Measurements from ENCODE around the gene CCDC148. TPM values are rescaled to one million over a fixed set of nuclear protein-coding genes. Genes with fewer than 3 reads are reported as not detected.

The CCDC148 gene
- total and polyA plus RNA-seq, 8 donors, result 0.64 to 6.0 (median 3.5) TPM

DNA sequence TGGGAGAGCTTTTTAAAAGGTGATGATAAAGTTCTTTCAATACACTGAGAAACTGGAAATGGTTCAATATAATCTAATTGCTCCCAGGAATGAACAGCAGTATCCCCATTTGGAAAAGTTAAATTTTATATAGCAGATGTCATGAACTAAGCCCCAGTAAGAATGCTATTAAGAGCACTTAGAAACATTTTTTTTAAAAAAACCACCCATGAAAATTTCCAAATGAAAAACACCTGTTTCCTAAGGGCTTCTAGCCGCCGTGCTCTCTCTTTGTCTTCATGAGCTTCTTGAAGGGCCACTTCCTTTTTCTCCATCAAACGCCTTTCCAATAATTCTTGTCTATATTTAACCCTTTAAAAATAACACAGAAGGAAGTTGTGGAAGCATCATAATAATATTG, 277.9 kb downstream of the CCDC148 start:
- H3K9me3 ChIP-seq, result no peaks in the 10 kb centered on the region
- no peaks in the 10 kb centered on the region for H3K27me3 ChIP-seq
- intact Hi-C loops (cut with DNase I), result no loop called here
- no peak overlapping the region for H3K4me3 ChIP-seq
- H3K27ac ChIP-seq, result no peak overlapping the region
- DNase-seq (no peak), ATAC-seq (no peak)
- no peaks in the 10 kb centered on the region for H3K36me3 ChIP-seq
- H3K4me1 ChIP-seq, result peaks cover 0 to 5% of the 10 kb centered on the region in 2 donors
- TF ChIP-seq, protein P1, sequence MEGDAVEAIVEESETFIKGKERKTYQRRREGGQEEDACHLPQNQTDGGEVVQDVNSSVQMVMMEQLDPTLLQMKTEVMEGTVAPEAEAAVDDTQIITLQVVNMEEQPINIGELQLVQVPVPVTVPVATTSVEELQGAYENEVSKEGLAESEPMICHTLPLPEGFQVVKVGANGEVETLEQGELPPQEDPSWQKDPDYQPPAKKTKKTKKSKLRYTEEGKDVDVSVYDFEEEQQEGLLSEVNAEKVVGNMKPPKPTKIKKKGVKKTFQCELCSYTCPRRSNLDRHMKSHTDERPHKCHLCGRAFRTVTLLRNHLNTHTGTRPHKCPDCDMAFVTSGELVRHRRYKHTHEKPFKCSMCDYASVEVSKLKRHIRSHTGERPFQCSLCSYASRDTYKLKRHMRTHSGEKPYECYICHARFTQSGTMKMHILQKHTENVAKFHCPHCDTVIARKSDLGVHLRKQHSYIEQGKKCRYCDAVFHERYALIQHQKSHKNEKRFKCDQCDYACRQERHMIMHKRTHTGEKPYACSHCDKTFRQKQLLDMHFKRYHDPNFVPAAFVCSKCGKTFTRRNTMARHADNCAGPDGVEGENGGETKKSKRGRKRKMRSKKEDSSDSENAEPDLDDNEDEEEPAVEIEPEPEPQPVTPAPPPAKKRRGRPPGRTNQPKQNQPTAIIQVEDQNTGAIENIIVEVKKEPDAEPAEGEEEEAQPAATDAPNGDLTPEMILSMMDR (IDR thresholded peaks at IDR 0.05), result no peak

DNA sequence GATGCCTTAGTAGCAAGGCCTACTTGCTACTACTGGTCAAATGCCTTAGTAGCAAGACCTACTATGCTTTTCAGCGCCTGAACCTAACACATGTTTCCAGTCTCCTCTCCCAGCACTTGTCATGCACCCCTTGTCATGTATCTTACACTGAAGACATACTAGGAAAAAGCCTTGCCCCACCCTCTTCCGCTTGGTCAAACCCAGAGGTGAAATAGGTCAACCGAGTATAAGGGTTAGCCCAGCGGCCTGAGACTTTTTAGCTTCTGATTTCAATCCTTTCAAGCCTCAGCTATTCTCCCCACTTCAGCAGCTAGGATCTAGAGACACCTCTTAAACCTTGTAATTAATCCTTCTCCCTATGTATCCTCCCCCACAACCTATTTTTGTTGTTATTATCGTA, 281.6 kb downstream of the CCDC148 start:
- Histone ChIP-seq H3K9me3 (no peaks in the 10 kb centered on the region), H3K4me3 (no peak overlapping the region), H3K27ac (peak overlapping the region in 1 of 2 donors; percentile 48), H3K27me3 (no peaks in the 10 kb centered on the region), H3K4me1 (peaks cover 0 to 5% of the 10 kb centered on the region in 2 donors), H3K36me3 (no peaks in the 10 kb centered on the region)
- intact Hi-C loops (cut with DNase I), result no loop called here
- ATAC-seq (no peak), DNase-seq (no peak)
- TF ChIP-seq, protein P1 (IDR thresholded peaks at IDR 0.05), result no peak

DNA sequence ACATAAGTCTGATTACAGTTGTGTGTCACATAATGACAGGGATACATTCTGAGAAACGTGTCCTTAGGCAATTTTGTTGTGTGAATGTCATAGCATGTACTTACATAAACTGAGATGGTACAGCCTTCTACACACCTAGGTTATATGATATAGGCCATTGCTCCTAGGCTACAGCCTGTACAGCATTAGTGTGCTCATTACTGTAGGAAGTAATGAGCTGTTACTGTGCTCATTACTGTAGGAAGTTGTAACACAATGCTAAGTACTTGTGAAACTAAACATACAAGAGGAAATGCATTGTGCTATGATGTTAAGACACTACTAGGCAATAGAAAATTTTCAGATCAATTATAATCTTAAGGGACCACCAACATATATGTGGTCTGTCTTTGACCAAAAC, 282.1 kb downstream of the CCDC148 start:
- TF ChIP-seq, protein P1 (IDR thresholded peaks at IDR 0.05), result no peak
- peaks cover 0 to 5% of the 10 kb centered on the region in 2 donors for H3K4me1 ChIP-seq
- intact Hi-C loops (cut with DNase I), result no loop called here

DNA sequence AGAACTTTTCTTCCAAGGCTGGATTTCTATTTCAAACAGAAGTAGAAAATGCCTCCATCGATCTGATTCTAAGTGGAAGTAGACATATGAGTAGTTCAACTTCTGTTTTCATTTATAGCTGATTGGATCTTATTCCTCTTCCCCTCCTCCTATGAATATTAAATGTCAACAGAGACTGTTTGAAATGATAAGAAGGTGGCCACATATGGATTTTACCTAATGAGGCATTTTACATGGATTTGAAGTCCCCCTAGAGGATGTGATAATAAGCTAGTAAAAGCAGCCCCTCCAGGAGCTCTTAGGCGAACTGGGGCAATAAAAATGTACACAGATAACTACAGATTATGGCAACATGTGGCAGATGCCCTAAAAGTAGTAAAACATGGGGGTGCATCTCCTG, 283.8 kb downstream of the CCDC148 start:
- intact Hi-C loops (cut with DNase I), result no loop called here
- peaks cover 0 to 5% of the 10 kb centered on the region in 2 donors for H3K4me1 ChIP-seq
- no peak overlapping the region for H3K4me3 ChIP-seq
- ATAC-seq, result no peak
- no peaks in the 10 kb centered on the region for H3K27me3 ChIP-seq
- no peak for DNase-seq
- no peaks in the 10 kb centered on the region for H3K9me3 ChIP-seq
- TF ChIP-seq, protein P1 (IDR thresholded peaks at IDR 0.05), result no peak
- H3K36me3 ChIP-seq, result no peaks in the 10 kb centered on the region
- no peak overlapping the region for H3K27ac ChIP-seq

More for the DNA sequence above, 282.1 kb downstream of the CCDC148 start:
- H3K36me3 ChIP-seq, result no peaks in the 10 kb centered on the region
- peak overlapping the region in 1 of 2 donors; percentile 48 for H3K27ac ChIP-seq
- ATAC-seq, result no peak
- DNase-seq, result no peak
- H3K4me3 ChIP-seq, result no peak overlapping the region
- H3K27me3 ChIP-seq, result no peaks in the 10 kb centered on the region
- no peaks in the 10 kb centered on the region for H3K9me3 ChIP-seq

DNA sequence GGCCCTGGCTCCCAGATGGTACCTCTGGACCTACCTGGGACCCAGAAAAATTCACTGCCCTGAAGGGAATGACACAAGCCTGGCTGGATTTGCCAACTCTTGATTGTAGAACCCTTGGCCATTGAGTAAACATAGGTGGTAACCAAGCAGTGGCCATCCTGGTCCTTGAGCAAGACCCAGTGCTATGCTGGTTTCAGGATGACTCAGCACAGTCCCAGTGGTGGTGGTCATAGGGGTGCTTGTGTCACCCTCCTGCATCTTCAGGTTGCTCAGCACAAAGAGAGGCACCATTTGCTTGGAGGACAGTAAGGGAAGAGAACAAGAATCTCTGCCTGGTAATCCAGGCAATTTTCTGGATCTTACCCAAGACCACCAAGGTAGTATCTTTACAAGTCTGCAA, 302.0 kb downstream of the CCDC148 start:
- H3K4me1 ChIP-seq, result no peaks in the 10 kb centered on the region
- intact Hi-C loops (cut with DNase I), result no loop called here
- no peak for DNase-seq
- TF ChIP-seq, protein P1 (IDR thresholded peaks at IDR 0.05), result no peak
- no peak overlapping the region for H3K4me3 ChIP-seq
- no peak for ATAC-seq
- H3K27me3 ChIP-seq, result no peaks in the 10 kb centered on the region
- no peak overlapping the region for H3K27ac ChIP-seq
- peaks cover 0 to 13% of the 10 kb centered on the region in 2 donors for H3K9me3 ChIP-seq
- no peaks in the 10 kb centered on the region for H3K36me3 ChIP-seq
